KOPT-K1 (cell line): ENCODE measurements around the gene IPO11.

Experiments
- H3K27ac ChIP-seq: fragments of 200-600 bp; sonication (generic); 2 replicates; pipeline ENCODE4 v1.5.1; 2016; ENCODE audit warnings: antibody characterized with exemption, mild to moderate bottlenecking, low read depth, low read length; ENCODE audit not compliant: poor library complexity, severe bottlenecking
- H3K36me3 ChIP-seq: fragments of 200-600 bp; sonication (generic); 2 replicates; pipeline ENCODE4 v1.5.1; 2017; ENCODE audit warnings: antibody characterized with exemption, mild to moderate bottlenecking, low read length, moderate library complexity; ENCODE audit not compliant: insufficient read depth
- H3K9me3 ChIP-seq: fragments of 200-600 bp; sonication (generic); 2 replicates; pipeline ENCODE4 v1.5.1; 2017; ENCODE audit warnings: antibody characterized with exemption, low read length, mild to moderate bottlenecking; ENCODE audit not compliant: insufficient read depth, poor library complexity, severe bottlenecking

Gene IPO11

DNA sequence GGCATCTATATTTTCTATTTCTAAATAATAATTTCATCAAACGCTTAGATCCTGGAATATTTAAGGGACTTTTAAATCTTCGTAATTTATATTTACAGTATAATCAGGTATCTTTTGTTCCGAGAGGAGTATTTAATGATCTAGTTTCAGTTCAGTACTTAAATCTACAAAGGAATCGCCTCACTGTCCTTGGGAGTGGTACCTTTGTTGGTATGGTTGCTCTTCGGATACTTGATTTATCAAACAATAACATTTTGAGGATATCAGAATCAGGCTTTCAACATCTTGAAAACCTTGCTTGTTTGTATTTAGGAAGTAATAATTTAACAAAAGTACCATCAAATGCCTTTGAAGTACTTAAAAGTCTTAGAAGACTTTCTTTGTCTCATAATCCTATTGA, 167.2 kb downstream of the IPO11 start:
- H3K27ac ChIP-seq = no peak overlapping the region
- peaks cover 18% of the 10 kb centered on the region for H3K36me3 ChIP-seq
- H3K9me3 ChIP-seq = no peaks in the 10 kb centered on the region

DNA sequence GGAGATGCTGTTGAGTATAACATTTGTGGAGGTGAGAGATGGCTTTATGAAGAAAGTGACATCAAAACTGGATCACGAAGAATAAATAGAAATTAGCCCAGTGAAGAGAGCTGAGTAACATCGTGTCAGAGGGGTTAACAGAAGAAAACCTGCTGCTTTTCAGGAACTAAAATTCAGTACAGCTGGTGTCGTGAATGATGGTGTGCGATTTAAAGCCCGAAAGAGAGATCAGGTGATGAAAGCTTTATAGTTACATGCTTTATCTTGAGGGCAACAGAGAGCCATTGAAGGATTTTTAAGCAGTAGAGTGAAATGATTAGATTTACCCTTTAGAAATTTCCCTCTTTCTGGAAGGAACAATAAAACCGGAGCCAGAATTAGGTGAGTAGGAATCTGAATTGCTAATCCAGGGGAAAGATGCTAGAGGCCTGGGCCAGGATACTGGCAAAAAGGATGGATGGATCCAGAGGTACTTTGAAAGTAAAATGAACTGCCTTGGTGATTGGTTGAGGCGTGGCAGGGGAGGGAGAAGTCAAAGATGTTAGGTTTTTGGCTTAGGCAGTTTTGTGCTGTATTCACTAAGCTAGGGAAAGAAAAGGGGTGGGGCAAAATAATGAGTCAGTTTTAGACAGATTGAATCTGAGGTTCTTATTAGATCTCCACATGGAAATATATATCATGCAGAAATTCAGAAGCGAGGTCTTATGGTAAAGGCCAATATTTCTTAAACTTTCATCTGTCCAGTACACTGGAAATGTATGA, 169.5 kb downstream of the IPO11 start:
- Histone ChIP-seq H3K36me3 (peaks cover 18% of the 10 kb centered on the region), H3K9me3 (no peaks in the 10 kb centered on the region), H3K27ac (no peak overlapping the region)

DNA sequence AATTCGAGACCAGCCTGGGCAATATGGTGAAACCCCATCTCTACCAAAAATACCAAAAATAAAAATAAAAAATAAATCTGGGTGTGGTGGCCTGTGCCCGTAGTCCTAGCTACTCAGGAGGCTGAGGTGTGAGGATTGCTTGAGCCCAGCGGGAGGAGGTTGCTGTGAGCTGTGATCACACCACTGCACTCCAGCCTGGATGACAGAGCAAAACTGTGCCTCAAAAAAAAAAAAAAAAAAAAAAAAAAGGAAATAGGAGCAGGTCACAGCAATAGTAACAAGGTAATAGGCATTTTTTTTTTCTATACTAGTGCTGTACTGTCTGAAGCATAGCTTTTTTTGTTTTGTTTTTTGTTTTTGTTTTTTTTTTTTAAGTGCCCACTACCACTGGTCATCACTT, 171.8 kb downstream of the IPO11 start:
- Histone ChIP-seq H3K27ac (no peak overlapping the region), H3K36me3 (peaks cover 26% of the 10 kb centered on the region), H3K9me3 (no peaks in the 10 kb centered on the region)

DNA sequence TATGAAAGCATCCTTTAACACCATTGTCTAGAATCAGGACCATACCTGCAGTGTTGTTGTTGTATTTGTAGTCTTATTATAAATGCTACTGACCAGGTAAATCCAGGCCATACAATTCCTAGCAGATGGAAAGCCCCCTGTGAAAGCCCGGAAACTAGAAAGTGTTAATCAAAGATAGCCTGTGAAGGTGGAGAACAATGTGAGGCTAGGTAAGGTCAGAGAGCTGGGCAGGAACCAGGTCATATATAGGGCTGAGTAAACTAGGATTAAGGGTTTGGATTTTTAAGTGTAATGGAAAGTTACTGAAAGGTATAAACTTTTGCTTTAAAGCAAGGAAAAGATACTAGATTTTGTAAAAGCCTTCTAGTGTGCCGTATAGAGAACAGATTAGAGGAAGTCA, 172.7 kb downstream of the IPO11 start:
- H3K27ac ChIP-seq = no peak overlapping the region
- H3K9me3 ChIP-seq = no peaks in the 10 kb centered on the region
- H3K36me3 ChIP-seq = peaks cover 20% of the 10 kb centered on the region

DNA sequence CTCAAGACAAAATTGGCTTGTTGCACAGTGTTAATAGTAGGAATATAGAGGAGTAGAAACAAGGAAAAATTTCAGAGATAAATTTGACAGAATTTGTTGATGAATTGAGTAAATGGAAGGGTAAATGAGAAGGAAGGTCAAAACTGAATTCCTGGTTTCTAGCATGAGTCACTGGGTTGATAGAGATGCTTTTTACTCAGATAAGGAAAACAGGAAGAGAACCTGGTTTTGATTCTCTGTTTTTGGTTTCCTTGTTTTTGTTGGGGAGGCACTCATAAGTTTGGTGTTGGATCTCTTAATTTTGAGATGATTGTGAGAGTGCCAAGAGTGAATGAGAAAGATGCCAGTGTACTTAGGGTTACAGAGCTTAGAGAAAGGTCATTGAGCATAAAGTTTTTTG, 173.2 kb downstream of the IPO11 start:
- H3K36me3 ChIP-seq = peaks cover 16% of the 10 kb centered on the region
- no peaks in the 10 kb centered on the region for H3K9me3 ChIP-seq
- H3K27ac ChIP-seq = no peak overlapping the region

DNA sequence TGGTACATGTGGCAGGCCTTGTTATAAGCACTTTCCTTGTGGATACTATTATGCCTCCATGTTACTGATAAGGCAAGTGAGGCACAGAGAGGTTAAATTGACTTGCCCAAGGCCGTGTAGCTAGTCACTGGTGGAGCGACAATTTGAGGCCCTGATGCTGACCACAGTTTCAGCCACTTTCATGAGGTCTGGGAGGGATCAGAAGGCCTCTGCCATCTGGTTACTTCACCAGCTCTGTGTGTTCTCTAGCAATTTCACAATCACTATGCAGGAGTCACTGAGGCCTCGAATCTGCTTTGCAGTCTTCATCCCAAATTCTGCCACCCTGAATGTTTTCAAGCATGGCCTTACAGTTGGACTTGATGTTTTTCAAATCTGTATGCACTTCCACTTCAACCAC, 175.2 kb downstream of the IPO11 start:
- Histone ChIP-seq H3K9me3 (no peaks in the 10 kb centered on the region), H3K27ac (no peak overlapping the region), H3K36me3 (peaks cover 25% of the 10 kb centered on the region)

DNA sequence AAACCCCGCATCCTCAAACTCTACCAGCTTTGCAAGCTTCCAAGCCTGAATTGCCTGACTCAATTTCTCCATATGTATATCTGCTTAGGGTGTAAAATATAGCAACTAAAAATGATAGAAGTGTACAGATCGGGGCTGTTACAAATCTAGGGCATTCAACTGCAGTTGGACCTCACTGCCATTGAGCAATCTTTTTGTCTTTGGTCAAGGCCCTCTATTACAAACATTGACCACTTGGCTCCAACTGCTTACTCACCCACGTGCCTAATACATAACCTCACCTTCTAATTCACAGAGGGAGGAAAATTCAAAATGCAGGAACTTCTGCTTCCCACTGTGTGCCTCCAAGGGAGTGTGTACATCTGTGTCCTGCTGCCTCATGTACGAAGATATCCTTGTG, 176.1 kb downstream of the IPO11 start:
- Histone ChIP-seq H3K9me3 (no peaks in the 10 kb centered on the region), H3K36me3 (peaks cover 28% of the 10 kb centered on the region), H3K27ac (no peak overlapping the region)

DNA sequence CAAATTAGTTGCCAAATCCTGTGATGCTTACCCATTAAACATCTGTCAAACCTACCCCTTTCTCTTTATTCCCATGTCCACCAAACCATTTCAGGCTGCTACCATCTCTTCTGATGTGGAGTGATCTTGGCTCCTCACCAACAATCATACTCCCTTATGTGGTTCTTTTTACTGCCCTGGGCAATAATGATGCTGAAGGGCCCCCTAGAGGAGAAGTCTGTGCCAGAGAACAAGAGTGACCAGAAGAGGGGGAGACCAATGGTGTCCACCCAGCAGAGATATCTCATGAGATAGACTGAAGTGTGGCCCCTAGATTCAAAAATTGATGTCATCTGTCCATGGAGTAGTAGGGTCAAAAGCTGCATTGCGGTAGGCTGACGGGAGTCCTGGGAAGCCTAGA, 176.9 kb downstream of the IPO11 start:
- no peaks in the 10 kb centered on the region for H3K9me3 ChIP-seq

DNA sequence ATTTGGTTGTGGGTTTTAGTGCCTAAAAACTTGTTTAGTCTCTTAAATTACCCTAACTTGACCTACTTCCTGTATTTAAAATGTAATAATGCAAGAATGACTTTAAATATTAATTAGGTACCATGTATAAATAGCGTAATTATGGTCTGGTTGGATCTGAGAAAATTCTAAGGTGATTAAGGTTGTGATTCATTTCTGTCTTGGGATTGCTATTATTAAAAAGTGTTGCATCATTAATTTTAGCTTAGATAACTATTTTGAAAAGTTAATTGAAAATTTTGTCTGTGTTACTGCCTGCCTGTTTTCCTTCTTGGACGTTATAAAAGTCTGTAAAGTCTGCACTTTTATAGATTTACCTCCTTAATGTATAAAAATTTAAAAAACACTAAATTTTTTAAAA, 177.8 kb downstream of the IPO11 start:
- Histone ChIP-seq H3K36me3 (peaks cover 42% of the 10 kb centered on the region), H3K27ac (no peak overlapping the region), H3K9me3 (no peaks in the 10 kb centered on the region)

More for the DNA sequence above, 176.9 kb downstream of the IPO11 start:
- Histone ChIP-seq H3K36me3 (peaks cover 36% of the 10 kb centered on the region), H3K27ac (no peak overlapping the region)

DNA sequence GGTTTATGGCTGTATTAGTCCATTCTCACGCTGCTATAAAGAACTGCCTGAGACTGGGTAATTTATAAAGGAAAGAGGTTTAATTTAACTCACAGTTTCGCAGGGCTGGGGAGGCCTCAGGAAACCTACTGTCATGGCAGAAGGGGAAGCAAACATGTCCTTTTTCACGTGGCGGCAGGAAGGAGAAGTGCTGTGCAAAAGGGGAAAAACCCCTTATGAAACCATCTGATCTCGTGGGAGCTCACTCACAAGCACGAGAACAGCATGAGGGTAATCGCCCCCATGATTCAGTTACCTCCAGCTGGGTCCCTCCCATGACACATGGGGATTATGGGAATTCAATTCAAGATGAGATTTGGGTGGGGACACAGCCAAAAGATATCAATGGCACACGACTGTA, 180.0 kb downstream of the IPO11 start:
- Histone ChIP-seq H3K36me3 (peaks cover 42% of the 10 kb centered on the region), H3K27ac (no peak overlapping the region), H3K9me3 (no peaks in the 10 kb centered on the region)

DNA sequence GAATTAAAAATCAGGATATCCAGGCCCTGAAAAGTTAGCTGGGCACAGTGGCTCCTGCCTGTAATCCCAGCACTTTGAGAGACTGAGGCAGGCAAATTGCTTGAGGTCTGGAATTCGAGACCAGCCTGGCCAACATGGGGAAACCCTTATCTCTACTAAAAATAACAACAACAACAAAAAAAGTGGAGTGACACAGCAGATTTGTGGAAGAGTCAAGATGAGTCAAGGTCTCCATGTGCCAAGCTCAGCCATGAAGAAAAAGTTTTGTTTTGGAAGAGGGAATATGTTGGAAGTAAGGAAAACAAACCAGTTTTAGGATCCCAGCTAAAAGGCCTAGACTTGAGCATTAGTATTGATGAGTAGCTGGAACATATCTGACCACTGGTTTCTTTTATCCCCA, 180.8 kb downstream of the IPO11 start:
- no peak overlapping the region for H3K27ac ChIP-seq
- H3K9me3 ChIP-seq = no peaks in the 10 kb centered on the region
- peaks cover 41% of the 10 kb centered on the region for H3K36me3 ChIP-seq

DNA sequence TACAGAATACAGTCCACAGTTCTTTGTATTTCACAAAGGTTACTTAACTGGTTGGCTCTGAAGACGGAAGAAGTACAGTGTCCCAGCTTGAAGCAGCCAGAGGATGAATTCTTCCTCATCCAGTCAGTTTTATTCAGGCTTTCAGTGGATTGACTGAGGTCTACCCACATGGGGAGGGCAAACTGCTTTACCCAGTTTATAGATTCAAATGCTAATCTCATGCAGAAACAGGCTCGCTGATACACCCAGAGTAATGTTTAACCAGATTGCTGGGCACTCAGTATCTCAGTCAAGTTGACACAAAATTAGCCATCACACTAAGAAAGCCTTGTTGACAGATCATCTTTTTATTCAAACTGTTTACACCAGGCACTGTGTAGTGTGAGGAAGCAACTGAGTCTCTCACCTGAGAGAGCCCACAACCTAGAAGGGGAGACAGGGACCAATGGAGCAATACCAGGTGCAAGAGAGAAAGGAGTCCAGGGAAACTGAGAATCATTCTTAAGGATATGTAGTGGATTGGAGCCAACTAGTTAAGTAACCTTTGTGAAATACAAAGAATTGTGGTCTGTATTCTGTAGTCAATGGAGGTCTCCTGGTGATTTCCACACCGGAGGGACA, 181.9 kb downstream of the IPO11 start:
- Histone ChIP-seq H3K27ac (no peak overlapping the region), H3K9me3 (no peaks in the 10 kb centered on the region), H3K36me3 (peaks cover 34% of the 10 kb centered on the region)

DNA sequence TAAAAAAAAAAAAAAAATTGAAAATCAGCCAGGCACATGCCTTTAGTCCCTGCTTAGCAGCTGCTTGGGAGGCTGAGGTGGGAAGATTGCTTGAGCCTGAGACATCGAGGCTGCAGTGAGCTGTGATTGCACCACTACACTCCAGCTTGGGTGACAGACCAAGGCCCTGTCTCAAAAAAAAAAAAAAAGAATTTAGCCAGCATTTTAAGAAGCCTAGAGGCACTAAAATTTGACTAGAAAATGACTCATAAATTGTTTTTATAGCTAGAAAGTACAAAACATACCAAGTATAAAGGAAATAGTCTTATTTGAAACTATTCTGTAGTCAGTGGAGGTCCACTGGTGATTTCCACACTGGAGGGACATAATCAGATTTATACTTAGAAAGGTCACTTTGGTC, 183.5 kb downstream of the IPO11 start:
- Histone ChIP-seq H3K36me3 (peaks cover 34% of the 10 kb centered on the region), H3K27ac (no peak overlapping the region), H3K9me3 (no peaks in the 10 kb centered on the region)

DNA sequence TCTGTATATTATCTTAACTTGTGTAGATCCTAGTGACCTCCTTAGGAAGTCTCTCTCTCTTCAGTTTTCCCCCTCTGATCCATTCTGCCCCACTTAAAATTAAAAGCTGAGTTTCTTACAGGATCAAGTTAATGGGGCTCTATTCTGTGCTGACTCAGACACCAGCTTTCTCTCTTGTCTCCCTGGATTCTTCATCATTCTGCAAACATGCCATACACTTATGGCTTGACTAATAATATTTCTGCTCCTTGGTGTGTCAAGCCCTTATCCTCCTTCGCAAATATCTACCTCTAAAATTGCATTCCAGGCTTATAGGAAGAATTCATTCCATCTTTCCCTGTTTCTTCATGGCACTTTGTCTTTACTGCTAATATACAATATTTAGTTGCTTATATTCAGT, 184.1 kb downstream of the IPO11 start:
- no peaks in the 10 kb centered on the region for H3K9me3 ChIP-seq
- H3K36me3 ChIP-seq = peaks cover 28% of the 10 kb centered on the region
- H3K27ac ChIP-seq = no peak overlapping the region

DNA sequence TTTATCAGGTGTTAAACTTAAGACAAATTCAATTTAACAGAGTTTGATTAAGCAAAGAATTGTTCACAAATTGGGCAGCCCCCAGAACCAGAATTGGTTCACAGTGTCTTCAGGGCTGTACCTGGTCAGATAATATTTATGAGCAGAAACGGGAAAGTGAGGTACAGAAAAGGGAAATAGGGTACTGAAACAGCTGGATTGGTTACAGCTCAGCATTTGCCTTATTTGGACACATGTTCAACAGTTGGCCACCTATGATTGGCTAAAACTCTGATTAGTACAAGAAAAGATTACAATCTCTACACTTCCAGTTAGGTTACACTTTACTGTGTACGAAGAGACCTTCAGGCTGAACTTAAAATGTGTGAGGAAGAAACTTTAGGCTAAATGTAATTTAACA, 184.8 kb downstream of the IPO11 start:
- H3K36me3 ChIP-seq = peaks cover 21% of the 10 kb centered on the region
- H3K9me3 ChIP-seq = no peaks in the 10 kb centered on the region
- no peak overlapping the region for H3K27ac ChIP-seq
